ENCODE data around the gene RSU1.

Gene RSU1

GRCh38 chr10:16748749-16749148 lies 68.5 kb downstream of the RSU1 start:
- Histone ChIP-seq H3K4me3 (ENCODE audit: low read length) (no peak overlapping the region), H3K36me3 (ENCODE audit: control insufficient read depth, insufficient read depth, low read length) (no peaks in the 10 kb centered on the region; the same call in 1 of the 2 replicates), H3K27ac (ENCODE audit: low read length) (no peak overlapping the region), H3K27me3 (ENCODE audit: control insufficient read depth, insufficient read depth, low read length) (no peaks in the 10 kb centered on the region), H3K4me1 (ENCODE audit: control insufficient read depth, insufficient read depth, low read length) (no peaks in the 10 kb centered on the region), H3K9me3 (ENCODE audit: control insufficient read depth, insufficient read depth, low read length) (no peaks in the 10 kb centered on the region)
- no CpG with 5 or more reads among the region's 7 CpGs for WGBS (ENCODE audit: insufficient coverage, insufficient read length)
- no peak for DNase-seq (ENCODE audit: low read depth, low spot score)

- Histone ChIP-seq H3K4me3 (ENCODE audit: low read length) (no peak overlapping the region), H3K36me3 (ENCODE audit: control insufficient read depth, insufficient read depth, low read length) (no peaks in the 10 kb centered on the region; the same call in 1 of the 2 replicates), H3K4me1 (ENCODE audit: control insufficient read depth, insufficient read depth, low read length) (no peaks in the 10 kb centered on the region), H3K27me3 (ENCODE audit: control insufficient read depth, insufficient read depth, low read length) (no peaks in the 10 kb centered on the region), H3K27ac (ENCODE audit: low read length) (no peak overlapping the region), H3K9me3 (ENCODE audit: control insufficient read depth, insufficient read depth, low read length) (no peaks in the 10 kb centered on the region)
- no CpG with 5 or more reads among the region's 6 CpGs for WGBS (ENCODE audit: insufficient coverage, insufficient read length)
- no peak for DNase-seq (ENCODE audit: low read depth, low spot score)
These were observed 70.4 kb downstream of the RSU1 start for GRCh38 chr10:16746856-16747255.

- no CpG with 5 or more reads among the region's 6 CpGs for WGBS (ENCODE audit: insufficient coverage, insufficient read length)
- Histone ChIP-seq H3K36me3 (ENCODE audit: control insufficient read depth, insufficient read depth, low read length) (no peaks in the 10 kb centered on the region), H3K27me3 (ENCODE audit: control insufficient read depth, insufficient read depth, low read length) (no peaks in the 10 kb centered on the region), H3K4me3 (ENCODE audit: low read length) (no peak overlapping the region), H3K4me1 (ENCODE audit: control insufficient read depth, insufficient read depth, low read length) (no peaks in the 10 kb centered on the region), H3K9me3 (ENCODE audit: control insufficient read depth, insufficient read depth, low read length) (no peaks in the 10 kb centered on the region), H3K27ac (ENCODE audit: low read length) (no peak overlapping the region)
- no peak for DNase-seq (ENCODE audit: low read depth, low spot score)
These were observed 72.2 kb downstream of the RSU1 start for GRCh38 chr10:16745061-16745460.

DNA sequence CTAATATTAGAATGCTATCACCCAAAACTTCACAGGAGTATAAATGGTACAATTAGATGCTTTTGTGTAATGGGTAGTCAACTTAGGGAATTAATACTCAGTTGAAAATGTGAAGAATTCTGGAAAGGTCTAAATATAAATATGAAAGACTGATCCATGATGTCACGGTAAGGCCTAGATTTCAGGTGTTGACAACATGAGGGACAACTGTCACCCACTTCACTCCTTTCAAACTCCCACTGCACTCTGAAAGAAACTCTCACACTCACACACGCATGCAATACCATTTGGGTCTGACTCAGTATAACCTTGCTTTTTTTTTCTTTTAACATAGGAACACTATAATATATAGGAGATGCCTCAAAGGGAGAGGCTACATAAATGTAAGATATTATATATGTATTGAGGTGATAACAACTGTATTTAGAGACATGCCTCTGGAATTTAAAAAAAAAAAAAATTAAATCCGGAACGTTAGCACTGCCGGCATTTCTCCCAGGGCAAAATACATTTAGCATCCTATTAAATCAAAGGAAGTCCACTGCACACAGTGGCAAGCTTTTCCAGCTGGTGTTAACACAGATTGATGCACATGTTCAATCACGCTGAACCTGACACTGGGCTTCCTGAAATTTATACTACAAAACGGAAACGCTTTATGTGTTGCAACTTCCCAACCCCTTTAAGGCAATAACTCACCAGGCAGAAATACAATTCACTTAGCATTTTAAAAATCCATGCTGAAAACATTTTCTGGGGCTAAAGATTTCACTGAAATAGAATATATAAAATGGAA lies 74.9 kb downstream of the RSU1 start:
- no peaks in the 10 kb centered on the region for H3K4me1 ChIP-seq (ENCODE audit: control insufficient read depth, insufficient read depth, low read length)
- H3K27ac ChIP-seq (ENCODE audit: low read length) = no peak overlapping the region
- no peaks in the 10 kb centered on the region for H3K9me3 ChIP-seq (ENCODE audit: control insufficient read depth, insufficient read depth, low read length)
- no peak for DNase-seq (ENCODE audit: low read depth, low spot score)
- no peaks in the 10 kb centered on the region for H3K36me3 ChIP-seq (ENCODE audit: control insufficient read depth, insufficient read depth, low read length)
- no peaks in the 10 kb centered on the region for H3K27me3 ChIP-seq (ENCODE audit: control insufficient read depth, insufficient read depth, low read length)
- H3K4me3 ChIP-seq (ENCODE audit: low read length) = no peak overlapping the region
- no CpG with 5 or more reads among the region's 8 CpGs for WGBS (ENCODE audit: insufficient coverage, insufficient read length)

DNA sequence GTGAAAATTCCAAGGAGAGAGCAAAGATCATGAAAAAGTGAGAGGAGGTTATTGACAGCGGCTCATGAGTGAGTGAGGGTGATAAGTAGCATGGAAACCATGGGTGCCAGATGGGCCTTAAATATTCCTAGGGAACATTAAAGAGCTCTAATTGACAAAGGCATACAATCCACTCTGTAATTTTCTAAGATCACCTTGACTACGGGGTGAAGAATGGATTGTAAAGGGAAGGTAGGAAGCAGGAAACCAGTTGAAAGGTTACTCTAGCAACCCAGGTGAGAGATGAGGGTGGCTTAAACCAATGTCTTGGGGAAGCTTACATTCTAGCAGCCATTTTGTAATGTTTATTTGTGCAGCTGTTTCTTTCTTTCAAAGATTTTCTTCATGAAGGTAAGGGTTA lies 75.7 kb downstream of the RSU1 start:
- WGBS (ENCODE audit: insufficient coverage, insufficient read length) = no CpG with 5 or more reads among the region's 2 CpGs
- Histone ChIP-seq H3K4me1 (ENCODE audit: control insufficient read depth, insufficient read depth, low read length) (no peaks in the 10 kb centered on the region), H3K4me3 (ENCODE audit: low read length) (no peak overlapping the region), H3K9me3 (ENCODE audit: control insufficient read depth, insufficient read depth, low read length) (no peaks in the 10 kb centered on the region), H3K27me3 (ENCODE audit: control insufficient read depth, insufficient read depth, low read length) (no peaks in the 10 kb centered on the region), H3K36me3 (ENCODE audit: control insufficient read depth, insufficient read depth, low read length) (no peaks in the 10 kb centered on the region), H3K27ac (ENCODE audit: low read length) (no peak overlapping the region)
- DNase-seq (ENCODE audit: low read depth, low spot score) = no peak

GRCh38 chr10:16737420-16737819 lies 79.8 kb downstream of the RSU1 start:
- H3K27me3 ChIP-seq (ENCODE audit: control insufficient read depth, insufficient read depth, low read length) = no peaks in the 10 kb centered on the region
- no peaks in the 10 kb centered on the region for H3K9me3 ChIP-seq (ENCODE audit: control insufficient read depth, insufficient read depth, low read length)
- H3K27ac ChIP-seq (ENCODE audit: low read length) = no peak overlapping the region
- no CpG with 5 or more reads among the region's 2 CpGs for WGBS (ENCODE audit: insufficient coverage, insufficient read length)
- H3K4me1 ChIP-seq (ENCODE audit: control insufficient read depth, insufficient read depth, low read length) = no peaks in the 10 kb centered on the region
- no peak overlapping the region for H3K4me3 ChIP-seq (ENCODE audit: low read length)
- DNase-seq (ENCODE audit: low read depth, low spot score) = no peak
- H3K36me3 ChIP-seq (ENCODE audit: control insufficient read depth, insufficient read depth, low read length) = no peaks in the 10 kb centered on the region

- no peaks in the 10 kb centered on the region for H3K36me3 ChIP-seq (ENCODE audit: control insufficient read depth, insufficient read depth, low read length)
These were observed 81.6 kb downstream of the RSU1 start for GRCh38 chr10:16735671-16736070.

GRCh38 chr10:16732376-16732775 lies 84.8 kb downstream of the RSU1 start:
- Histone ChIP-seq H3K27ac (ENCODE audit: low read length) (no peak overlapping the region), H3K9me3 (ENCODE audit: control insufficient read depth, insufficient read depth, low read length) (no peaks in the 10 kb centered on the region), H3K27me3 (ENCODE audit: control insufficient read depth, insufficient read depth, low read length) (no peaks in the 10 kb centered on the region), H3K36me3 (ENCODE audit: control insufficient read depth, insufficient read depth, low read length) (no peaks in the 10 kb centered on the region), H3K4me1 (ENCODE audit: control insufficient read depth, insufficient read depth, low read length) (no peaks in the 10 kb centered on the region), H3K4me3 (ENCODE audit: low read length) (no peak overlapping the region)
- no peak for DNase-seq (ENCODE audit: low read depth, low spot score)

More at GRCh38 chr10:16735671-16736070, 81.6 kb downstream of the RSU1 start:
- WGBS (ENCODE audit: insufficient coverage, insufficient read length) = no CpG with 5 or more reads among the region's 3 CpGs
- Histone ChIP-seq H3K27me3 (ENCODE audit: control insufficient read depth, insufficient read depth, low read length) (no peaks in the 10 kb centered on the region), H3K4me3 (ENCODE audit: low read length) (no peak overlapping the region), H3K27ac (ENCODE audit: low read length) (no peak overlapping the region), H3K9me3 (ENCODE audit: control insufficient read depth, insufficient read depth, low read length) (no peaks in the 10 kb centered on the region), H3K4me1 (ENCODE audit: control insufficient read depth, insufficient read depth, low read length) (no peaks in the 10 kb centered on the region)
- DNase-seq (ENCODE audit: low read depth, low spot score) = no peak

- no peak for DNase-seq (ENCODE audit: low read depth, low spot score)
- WGBS (ENCODE audit: insufficient coverage, insufficient read length) = no CpG with 5 or more reads among the region's 5 CpGs
- Histone ChIP-seq H3K36me3 (ENCODE audit: control insufficient read depth, insufficient read depth, low read length) (no peaks in the 10 kb centered on the region), H3K9me3 (ENCODE audit: control insufficient read depth, insufficient read depth, low read length) (no peaks in the 10 kb centered on the region), H3K27me3 (ENCODE audit: control insufficient read depth, insufficient read depth, low read length) (no peaks in the 10 kb centered on the region), H3K27ac (ENCODE audit: low read length) (no peak overlapping the region), H3K4me1 (ENCODE audit: control insufficient read depth, insufficient read depth, low read length) (no peaks in the 10 kb centered on the region; the same call in 1 of the 2 replicates), H3K4me3 (ENCODE audit: low read length) (no peak overlapping the region)
These were observed 89.0 kb downstream of the RSU1 start for GRCh38 chr10:16728266-16728665.

GRCh38 chr10:16727666-16728065 lies 89.6 kb downstream of the RSU1 start:
- WGBS (ENCODE audit: insufficient coverage, insufficient read length) = no CpG with 5 or more reads among the region's 8 CpGs
- Histone ChIP-seq H3K36me3 (ENCODE audit: control insufficient read depth, insufficient read depth, low read length) (no peaks in the 10 kb centered on the region), H3K27ac (ENCODE audit: low read length) (no peak overlapping the region), H3K27me3 (ENCODE audit: control insufficient read depth, insufficient read depth, low read length) (no peaks in the 10 kb centered on the region), H3K9me3 (ENCODE audit: control insufficient read depth, insufficient read depth, low read length) (no peaks in the 10 kb centered on the region), H3K4me3 (ENCODE audit: low read length) (no peak overlapping the region), H3K4me1 (ENCODE audit: control insufficient read depth, insufficient read depth, low read length) (no peaks in the 10 kb centered on the region; the same call in 1 of the 2 replicates)
- no peak for DNase-seq (ENCODE audit: low read depth, low spot score)

DNA sequence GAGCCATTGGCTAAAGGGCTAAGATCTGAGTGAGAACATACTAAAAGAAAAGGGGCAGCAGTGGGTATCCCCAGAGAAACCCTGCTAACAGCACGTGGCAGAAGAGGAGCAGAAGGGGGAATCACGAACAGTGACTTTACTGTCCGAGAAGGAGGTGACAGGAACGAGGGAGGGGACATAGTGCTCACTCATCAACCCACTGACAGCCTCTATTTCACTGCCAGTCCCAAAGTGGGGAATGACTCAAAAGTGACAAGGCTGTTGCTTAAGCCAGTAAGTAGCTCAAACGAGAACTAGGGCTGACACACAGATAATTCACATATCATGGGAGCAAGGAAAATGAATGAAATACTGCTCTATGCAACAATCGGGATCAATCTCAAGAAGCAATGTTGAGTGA lies 92.7 kb downstream of the RSU1 start:
- Histone ChIP-seq H3K27me3 (ENCODE audit: control insufficient read depth, insufficient read depth, low read length) (no peaks in the 10 kb centered on the region), H3K4me3 (ENCODE audit: low read length) (no peak overlapping the region), H3K4me1 (ENCODE audit: control insufficient read depth, insufficient read depth, low read length) (no peaks in the 10 kb centered on the region; the same call in 1 of the 2 replicates), H3K36me3 (ENCODE audit: control insufficient read depth, insufficient read depth, low read length) (no peaks in the 10 kb centered on the region), H3K9me3 (ENCODE audit: control insufficient read depth, insufficient read depth, low read length) (no peaks in the 10 kb centered on the region), H3K27ac (ENCODE audit: low read length) (no peak overlapping the region)
- WGBS (ENCODE audit: insufficient coverage, insufficient read length) = no CpG with 5 or more reads among the region's 6 CpGs
- DNase-seq (ENCODE audit: low read depth, low spot score) = no peak

All from iPS DF 6.9 (cell line).